SIG-M5 treated with dmso at 0.1 percent for 504 hours (cell line): ENCODE data around the gene HPN.
A peak's percentile ranks its signal among the peaks of the same experiment; 100 is the strongest.
"Not testable (repeated sequence)": the region's sequence is repeated elsewhere in the genome, so short reads cannot be mapped to it uniquely, and the experiment has no call there.

Source experiments
- DNase-seq: peaks from one replicate; lab custom pipeline; 2025; ENCODE audit not compliant: unreplicated experiment; lab: John Stamatoyannopoulos, UW

HPN gene

GRCh38 chr19:35008891-35009341, 32.6 kb upstream of the HPN start:
- no peak for DNase-seq

GRCh38 chr19:35009424-35010415, 31.8 kb upstream of the HPN start:
- no peak for DNase-seq

GRCh38 chr19:35011091-35011689, 30.3 kb upstream of the HPN start:
- no peak for DNase-seq

- DNase-seq, result no peak
Observed at GRCh38 chr19:35011737-35012682, 29.5 kb upstream of the HPN start.

- peak; percentile 24 for DNase-seq
Observed at GRCh38 chr19:35013041-35013819, 28.3 kb upstream of the HPN start.

- DNase-seq, result peak; percentile 81
Observed at GRCh38 chr19:35013820-35014754, 27.4 kb upstream of the HPN start.

GRCh38 chr19:35014774-35015173, 26.7 kb upstream of the HPN start:
- not testable (repeated sequence) for DNase-seq

- DNase-seq, result no peak
Observed at GRCh38 chr19:35015270-35015953, 26.1 kb upstream of the HPN start.

GRCh38 chr19:35015954-35016351, 25.6 kb upstream of the HPN start:
- DNase-seq, result no peak

GRCh38 chr19:35017507-35017906, 24.0 kb upstream of the HPN start:
- DNase-seq, result no peak

- no peak for DNase-seq
Observed at GRCh38 chr19:35018379-35018778, 23.1 kb upstream of the HPN start.

- DNase-seq, result no peak
Observed at GRCh38 chr19:35019144-35019543, 22.4 kb upstream of the HPN start.

- no peak for DNase-seq
Observed at GRCh38 chr19:35021016-35021415, 20.5 kb upstream of the HPN start.

GRCh38 chr19:35021596-35021995, 19.9 kb upstream of the HPN start:
- DNase-seq, result no peak

- DNase-seq, result no peak
Observed at GRCh38 chr19:35022460-35022859, 19.1 kb upstream of the HPN start.

- DNase-seq, result no peak
Observed at GRCh38 chr19:35023428-35023827, 18.1 kb upstream of the HPN start.

- no peak for DNase-seq
Observed at GRCh38 chr19:35024095-35024494, 17.4 kb upstream of the HPN start.

- DNase-seq, result no peak
Observed at GRCh38 chr19:35025969-35026368, 15.6 kb upstream of the HPN start.

- no peak for DNase-seq
Observed at GRCh38 chr19:35026418-35026817, 15.1 kb upstream of the HPN start.
